Sigmoid colon (tissue), 7 donors: Measurements from ENCODE around the gene ATP10B. TPM values are rescaled to one million over a fixed set of nuclear protein-coding genes. Genes with fewer than 3 reads are reported as not detected.

Experiments used
- DNase-seq: peaks from one replicate; pipeline ENCODE4 v3.0.0-alpha.2; 2019
- H3K27ac ChIP-seq, 4 donors: fragments of 200-600 bp; sonication (generic); one replicate each; pipeline ENCODE4 v1.5.1; 2016 to 2019; ENCODE audit warnings: mild to moderate bottlenecking in 1 of 4
- H3K27me3 ChIP-seq, 3 donors: fragments of 200-600 bp; sonication (generic); one replicate each; pipeline ENCODE4 v1.5.1; 2019; ENCODE audit warnings: mild to moderate bottlenecking in 1 of 3
- H3K36me3 ChIP-seq, 4 donors: fragments of 200-600 bp; sonication (generic); one replicate each; pipeline ENCODE4 v1.5.1; 2016 to 2019
- H3K4me1 ChIP-seq, 4 donors: fragments of 200-600 bp; sonication (generic); one replicate each; pipeline ENCODE4 v1.5.1; 2017 to 2019
- H3K4me3 ChIP-seq, 4 donors: fragments of 200-600 bp; sonication (generic); one replicate each; pipeline ENCODE4 v1.5.1; 2017 to 2019; ENCODE audit warnings: mild to moderate bottlenecking in 2 of 4, moderate library complexity in 1 of 4
- H3K9me3 ChIP-seq, 4 donors: fragments of 200-600 bp in 3 of 4; sonication (generic) in 3 of 4; one replicate each; pipeline versions ENCODE4 v1.5.1 to v1.6.1; 2013 to 2019
- EP300 ChIP-seq, 4 donors: sonication (generic); formaldehyde crosslinking; IDR thresholded peaks; one replicate each; pipeline ENCODE4 v1.6.1; 2017; ENCODE audit warnings: antibody characterized with exemption in 4 of 4
- POLR2A ChIP-seq, 2 donors: fragments of 450-650 bp; IDR thresholded peaks; one replicate each; pipeline ENCODE4 v1.6.1; 2016; ENCODE audit warnings: antibody characterized with exemption in 2 of 2, mild to moderate bottlenecking in 2 of 2, moderate library complexity in 2 of 2
- POLR2AphosphoS5 ChIP-seq, 4 donors: sonication (generic); formaldehyde crosslinking; IDR thresholded peaks; one replicate each; pipeline ENCODE4 v1.6.1; 2017; ENCODE audit warnings: antibody characterized with exemption in 4 of 4
- WGBS, 2 donors: extraction: QIAGEN DNeasy Blood & Tissue Kit; methylation state at CpG; one replicate each; pipeline ENCODE4 v1.1.7; 2013; 5-methylcytosine and 5-hydroxymethylcytosine counted together
- intact Hi-C: fragments of 100-400 bp; cut with DNase I; formaldehyde crosslinking; loops from one replicate; pipeline ENCODE4 v1.15.1; 2023
- polyA plus RNA-seq, 3 donors: library from polyadenylated mRNA; stranded (reverse); fragments of 200-250 nt; gene quantifications; one replicate each; pipeline ENCODE4 v1.2.3, GENCODE V29; 2013
- total RNA-seq, 4 donors: library from RNA; depleted of rRNA; stranded (reverse); fragments of >200 nt; gene quantifications; one replicate each; pipeline ENCODE4 v1.1.0, GENCODE V29; 2016
- TF ChIP-seq, protein P1 (sequence below), 4 experiments: fragments of 450-650 bp in 3 of 4; fragments of 200-600 bp in 1 of 4; IDR thresholded peaks; one replicate each; pipeline ENCODE4 v1.5.1; 2016 to 2019; ENCODE audit warnings: antibody characterized with exemption in 4 of 4, mild to moderate bottlenecking in 3 of 4, moderate library complexity in 2 of 4
- donor health status: healthy with polysubstance abuse.
- donor health status: Bipolar disorder and iron deficiency.
- donor health status: healthy.

The ATP10B gene
- total and polyA plus RNA-seq, 7 donors = 0.16 to 57.7 (median 1.4) TPM

DNA sequence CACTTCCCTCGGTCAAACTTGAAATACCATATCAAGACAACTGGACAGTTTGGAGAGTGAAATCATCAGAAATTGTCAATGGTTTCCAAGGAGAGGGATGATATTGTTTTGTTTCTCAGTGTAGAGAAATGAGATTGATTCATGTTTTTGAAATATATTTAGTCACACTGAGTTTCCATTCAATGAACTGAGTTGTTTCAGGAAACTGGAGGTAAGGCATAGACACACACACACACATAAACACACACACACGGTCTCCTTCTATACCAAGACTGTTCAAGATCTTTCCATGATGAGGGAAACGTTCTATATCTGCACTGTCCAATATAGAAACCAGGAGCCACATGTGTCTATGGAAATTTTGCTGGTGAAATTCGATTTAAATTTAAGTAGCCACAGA is 247.5 kb downstream of the ATP10B start:
- no peaks in the 10 kb centered on the region for H3K4me1 ChIP-seq
- no peak for TF ChIP-seq EP300 (IDR thresholded peaks at IDR 0.05)
- TF ChIP-seq, protein P1, sequence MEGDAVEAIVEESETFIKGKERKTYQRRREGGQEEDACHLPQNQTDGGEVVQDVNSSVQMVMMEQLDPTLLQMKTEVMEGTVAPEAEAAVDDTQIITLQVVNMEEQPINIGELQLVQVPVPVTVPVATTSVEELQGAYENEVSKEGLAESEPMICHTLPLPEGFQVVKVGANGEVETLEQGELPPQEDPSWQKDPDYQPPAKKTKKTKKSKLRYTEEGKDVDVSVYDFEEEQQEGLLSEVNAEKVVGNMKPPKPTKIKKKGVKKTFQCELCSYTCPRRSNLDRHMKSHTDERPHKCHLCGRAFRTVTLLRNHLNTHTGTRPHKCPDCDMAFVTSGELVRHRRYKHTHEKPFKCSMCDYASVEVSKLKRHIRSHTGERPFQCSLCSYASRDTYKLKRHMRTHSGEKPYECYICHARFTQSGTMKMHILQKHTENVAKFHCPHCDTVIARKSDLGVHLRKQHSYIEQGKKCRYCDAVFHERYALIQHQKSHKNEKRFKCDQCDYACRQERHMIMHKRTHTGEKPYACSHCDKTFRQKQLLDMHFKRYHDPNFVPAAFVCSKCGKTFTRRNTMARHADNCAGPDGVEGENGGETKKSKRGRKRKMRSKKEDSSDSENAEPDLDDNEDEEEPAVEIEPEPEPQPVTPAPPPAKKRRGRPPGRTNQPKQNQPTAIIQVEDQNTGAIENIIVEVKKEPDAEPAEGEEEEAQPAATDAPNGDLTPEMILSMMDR (IDR thresholded peaks at IDR 0.05) = no peak
- no peak for TF ChIP-seq POLR2A (IDR thresholded peaks at IDR 0.05)
- no peak for TF ChIP-seq POLR2AphosphoS5 (IDR thresholded peaks at IDR 0.05)
- no peaks in the 10 kb centered on the region for H3K36me3 ChIP-seq
- no peak overlapping the region for H3K4me3 ChIP-seq
- peaks cover 0 to 2% (median 0%) of the 10 kb centered on the region in 4 donors for H3K9me3 ChIP-seq
- 84 to 86% methylated on average over 4 of the region's 4 CpGs for WGBS, 2 donors
- intact Hi-C loops = no loop called here
- no peak overlapping the region for H3K27ac ChIP-seq
- DNase-seq = no peak
- H3K27me3 ChIP-seq = peaks cover 0 to under 1% (median 0%) of the 10 kb centered on the region in 3 donors

DNA sequence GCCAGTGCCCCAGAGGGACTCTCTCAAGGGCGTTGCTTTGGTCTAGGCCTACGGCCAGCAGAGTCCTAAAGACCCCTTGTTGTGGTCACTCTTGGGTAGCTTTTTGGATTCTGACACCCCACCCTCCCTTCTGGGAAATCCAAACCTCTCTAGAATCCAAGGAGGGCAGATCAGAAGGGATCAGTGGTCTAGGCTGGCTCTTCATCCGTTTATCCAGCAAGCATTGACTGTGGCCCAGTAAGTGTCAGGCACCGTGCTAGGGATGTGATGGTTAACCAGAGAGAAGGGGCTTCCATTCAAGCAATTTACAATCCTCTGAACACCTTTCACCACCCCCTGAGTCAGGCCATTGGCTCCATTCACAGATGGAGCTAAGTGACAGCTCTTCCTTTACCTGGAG is 249.3 kb downstream of the ATP10B start:
- no peak for TF ChIP-seq EP300 (IDR thresholded peaks at IDR 0.05)
- intact Hi-C loops = no loop called here
- H3K27ac ChIP-seq = no peak overlapping the region

DNA sequence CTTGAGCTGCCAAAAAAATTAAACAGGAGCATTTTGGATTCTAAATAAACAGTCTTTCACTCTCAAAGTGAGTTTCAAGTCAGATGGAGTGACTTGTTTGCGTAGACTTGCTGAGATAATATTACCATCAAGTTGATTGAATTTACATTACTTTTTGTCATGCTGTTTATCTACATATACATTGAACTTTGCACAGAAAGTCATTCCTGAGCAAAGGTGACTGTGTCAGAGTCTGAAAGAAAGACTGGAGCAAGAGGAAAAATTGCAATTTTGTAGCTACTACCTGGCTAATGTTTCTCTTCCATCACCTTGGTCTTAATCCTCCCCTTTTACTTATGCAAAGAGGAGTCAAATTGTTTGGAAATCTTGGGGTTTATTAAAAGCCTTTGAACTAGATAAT is 251.0 kb downstream of the ATP10B start:
- intact Hi-C loops = no loop called here
- 56 to 71% methylated on average over 1 of the region's 1 CpG for WGBS, 2 donors
- Histone ChIP-seq H3K36me3 (no peaks in the 10 kb centered on the region), H3K4me3 (no peak overlapping the region), H3K27ac (no peak overlapping the region), H3K27me3 (no peaks in the 10 kb centered on the region), H3K4me1 (no peaks in the 10 kb centered on the region), H3K9me3 (no peaks in the 10 kb centered on the region)
- TF ChIP-seq POLR2AphosphoS5 (IDR thresholded peaks at IDR 0.05) (no peak), POLR2A (IDR thresholded peaks at IDR 0.05) (no peak), EP300 (IDR thresholded peaks at IDR 0.05) (no peak)
- TF ChIP-seq, protein P1 (IDR thresholded peaks at IDR 0.05) = no peak
- DNase-seq = no peak

More for the DNA sequence above, 249.3 kb downstream of the ATP10B start:
- Histone ChIP-seq H3K36me3 (no peaks in the 10 kb centered on the region), H3K4me3 (no peak overlapping the region), H3K27me3 (no peaks in the 10 kb centered on the region), H3K9me3 (no peaks in the 10 kb centered on the region), H3K4me1 (no peaks in the 10 kb centered on the region)
- 93 to 96% methylated on average over 4 of the region's 4 CpGs for WGBS, 2 donors
- no peak for DNase-seq

DNA sequence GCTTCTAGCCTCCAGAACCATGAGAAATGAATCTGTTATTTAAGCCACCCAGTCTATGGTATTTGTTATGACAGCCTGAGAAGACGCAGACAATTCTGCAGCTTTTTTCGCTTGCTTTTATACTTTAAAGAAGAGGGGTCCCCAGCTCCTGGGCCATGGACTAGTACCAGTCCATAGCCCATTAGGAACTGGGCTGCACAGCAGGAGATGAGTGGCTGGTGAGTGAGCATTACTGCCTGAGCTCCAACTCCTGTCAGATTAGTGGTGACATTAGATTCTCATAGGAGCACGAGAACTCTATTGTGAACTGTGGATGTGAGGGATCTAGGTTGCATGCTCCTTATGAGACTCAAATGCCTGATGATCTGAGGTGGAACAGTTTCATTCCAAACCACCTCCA is 278.7 kb downstream of the ATP10B start:
- 90 to 97% methylated on average over 3 of the region's 3 CpGs for WGBS, 2 donors
- intact Hi-C loops = no loop called here
- Histone ChIP-seq H3K9me3 (no peaks in the 10 kb centered on the region), H3K27me3 (no peaks in the 10 kb centered on the region), H3K4me1 (no peaks in the 10 kb centered on the region), H3K27ac (no peak overlapping the region), H3K36me3 (no peaks in the 10 kb centered on the region), H3K4me3 (no peak overlapping the region)
- no peak for DNase-seq
- TF ChIP-seq POLR2AphosphoS5 (IDR thresholded peaks at IDR 0.05) = no peak
- TF ChIP-seq, protein P1 (IDR thresholded peaks at IDR 0.05) = no peak
- TF ChIP-seq POLR2A (IDR thresholded peaks at IDR 0.05) = no peak
- no peak for TF ChIP-seq EP300 (IDR thresholded peaks at IDR 0.05)

DNA sequence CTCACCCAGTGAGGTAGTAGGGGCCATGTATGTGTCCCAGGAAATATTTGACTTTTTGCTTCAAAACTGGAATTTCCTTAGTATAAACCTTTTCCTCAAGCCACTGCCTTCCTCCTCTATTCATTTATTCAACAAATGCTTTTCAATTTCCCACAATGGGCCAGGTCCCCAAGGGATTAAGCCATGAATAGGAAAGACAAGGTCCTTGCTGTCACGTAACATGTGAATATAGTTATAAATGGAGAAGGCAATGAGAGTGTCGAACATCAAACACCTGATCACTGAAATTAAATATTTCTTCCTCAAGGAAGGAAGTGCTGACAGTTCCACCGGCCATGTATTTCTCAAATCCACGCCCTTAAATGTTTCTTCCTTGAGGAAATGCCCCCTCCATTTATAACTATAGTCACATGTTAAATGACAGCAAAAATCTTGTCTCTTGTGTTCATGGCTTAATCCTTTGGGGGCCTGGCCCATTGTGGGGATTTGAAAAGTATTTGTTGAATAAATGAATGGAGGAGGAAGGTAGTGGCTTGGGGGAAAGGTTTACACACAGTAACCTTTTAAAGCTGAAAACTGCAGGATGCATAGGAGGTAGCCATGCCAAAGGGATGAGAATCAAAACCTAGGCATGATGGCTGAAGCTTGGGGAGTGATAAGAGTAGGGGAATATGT is 284.8 kb downstream of the ATP10B start:
- no peaks in the 10 kb centered on the region for H3K9me3 ChIP-seq
- no peaks in the 10 kb centered on the region for H3K36me3 ChIP-seq
- no peaks in the 10 kb centered on the region for H3K27me3 ChIP-seq
- intact Hi-C loops = no loop called here
- H3K4me3 ChIP-seq = no peak overlapping the region
- 81 to 85% methylated on average over 4 of the region's 4 CpGs for WGBS, 2 donors
- TF ChIP-seq EP300 (IDR thresholded peaks at IDR 0.05) = no peak
- TF ChIP-seq POLR2A (IDR thresholded peaks at IDR 0.05) = no peak
- TF ChIP-seq POLR2AphosphoS5 (IDR thresholded peaks at IDR 0.05) = no peak
- TF ChIP-seq, protein P1 (IDR thresholded peaks at IDR 0.05) = no peak
- no peak for DNase-seq
- no peak overlapping the region for H3K27ac ChIP-seq
- no peaks in the 10 kb centered on the region for H3K4me1 ChIP-seq
